ENCODE data around the gene PCSK5. TPM values are rescaled to one million over a fixed set of nuclear protein-coding genes. Genes with fewer than 3 reads are reported as not detected.
A peak's percentile ranks its signal among the peaks of the same experiment; 100 is the strongest.

PCSK5 gene
- total RNA-seq, 1 donor from 2014 or later = 30.7 TPM

- Mint-ChIP-seq H3K27me3 (no peaks in the 10 kb centered on the region), H3K27ac (no peak overlapping the region), H3K9me3 (no peaks in the 10 kb centered on the region), H3K4me1 (ENCODE audit: unreplicated experiment) (no peaks in the 10 kb centered on the region), H3K4me3 (no peak overlapping the region), H3K36me3 (peaks cover 35% of the 10 kb centered on the region)
- no peak for DNase-seq (ENCODE audit: extremely low spot score, unreplicated experiment)
- no peak for TF ChIP-seq CTCF (conservative IDR thresholded peaks at IDR 0.05)
Observed at GRCh38 chr9:76188905-76189304, 298.4 kb downstream of the PCSK5 start.

DNA sequence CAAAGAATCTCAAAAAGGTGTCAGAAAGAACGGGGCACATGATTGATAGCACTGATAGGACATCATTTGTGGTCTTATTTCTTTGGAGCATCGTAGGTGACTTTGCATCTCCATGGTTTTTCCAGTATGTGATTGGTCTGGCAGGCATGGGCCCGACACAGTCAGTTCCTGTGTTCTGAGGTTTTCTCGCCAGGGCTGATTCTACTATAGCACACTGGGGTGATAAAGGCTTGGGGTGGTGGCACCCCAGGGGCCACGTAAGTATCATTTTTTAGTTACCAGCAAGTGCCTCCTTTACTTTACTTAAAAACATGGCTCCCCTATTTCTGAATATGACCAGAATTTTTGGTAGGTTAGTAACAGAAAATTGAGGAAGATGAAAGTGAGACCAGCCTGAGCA, 301.0 kb downstream of the PCSK5 start:
- no peaks in the 10 kb centered on the region for H3K4me1 Mint-ChIP-seq (ENCODE audit: unreplicated experiment)
- no peaks in the 10 kb centered on the region for H3K9me3 Mint-ChIP-seq
- no peak overlapping the region for H3K27ac Mint-ChIP-seq
- TF ChIP-seq CTCF (conservative IDR thresholded peaks at IDR 0.05) = no peak
- DNase-seq (ENCODE audit: extremely low spot score, unreplicated experiment) = no peak
- H3K36me3 Mint-ChIP-seq = peaks cover 39% of the 10 kb centered on the region
- no peak overlapping the region for H3K4me3 Mint-ChIP-seq
- H3K27me3 Mint-ChIP-seq = no peaks in the 10 kb centered on the region

GRCh38 chr9:76192013-76192412, 301.5 kb downstream of the PCSK5 start:
- Mint-ChIP-seq H3K4me1 (ENCODE audit: unreplicated experiment) (no peaks in the 10 kb centered on the region), H3K36me3 (peaks cover 42% of the 10 kb centered on the region), H3K9me3 (no peaks in the 10 kb centered on the region), H3K27ac (no peak overlapping the region), H3K4me3 (no peak overlapping the region), H3K27me3 (no peaks in the 10 kb centered on the region)
- no peak for DNase-seq (ENCODE audit: extremely low spot score, unreplicated experiment)
- TF ChIP-seq CTCF (conservative IDR thresholded peaks at IDR 0.05) = no peak

DNA sequence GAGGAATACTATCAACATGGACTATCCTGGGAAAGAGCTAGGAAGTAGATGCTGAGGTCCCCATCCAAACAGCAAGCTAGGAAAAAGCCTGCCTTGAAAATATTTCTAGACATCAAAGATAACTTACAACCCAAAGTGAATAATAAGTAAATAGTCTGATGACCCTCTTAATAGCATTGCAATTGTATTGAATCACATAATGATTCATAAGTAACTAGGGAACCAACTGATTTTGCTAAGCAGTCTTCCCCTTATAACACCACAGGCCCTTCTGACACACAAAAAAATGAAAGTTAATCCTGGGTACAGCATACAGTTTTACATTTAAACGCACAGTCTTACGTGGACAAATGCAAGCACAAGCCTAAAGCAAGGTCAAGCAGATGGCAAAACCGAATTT, 304.4 kb downstream of the PCSK5 start:
- Mint-ChIP-seq H3K27me3 (no peaks in the 10 kb centered on the region), H3K27ac (peak overlapping the region; percentile 13), H3K4me3 (no peak overlapping the region), H3K36me3 (peaks cover 34% of the 10 kb centered on the region), H3K4me1 (ENCODE audit: unreplicated experiment) (no peaks in the 10 kb centered on the region), H3K9me3 (peaks cover under 1% of the 10 kb centered on the region)
- DNase-seq (ENCODE audit: extremely low spot score, unreplicated experiment) = no peak
- TF ChIP-seq CTCF (conservative IDR thresholded peaks at IDR 0.05) = no peak

GRCh38 chr9:76198336-76198735, 307.9 kb downstream of the PCSK5 start:
- no peak for DNase-seq (ENCODE audit: extremely low spot score, unreplicated experiment)
- no peak for TF ChIP-seq CTCF (conservative IDR thresholded peaks at IDR 0.05)
- H3K9me3 Mint-ChIP-seq = peaks cover 6% of the 10 kb centered on the region
- peaks cover 4% of the 10 kb centered on the region for H3K27me3 Mint-ChIP-seq
- H3K4me3 Mint-ChIP-seq = no peak overlapping the region
- peaks cover 12% of the 10 kb centered on the region for H3K4me1 Mint-ChIP-seq (ENCODE audit: unreplicated experiment)
- H3K27ac Mint-ChIP-seq = no peak overlapping the region
- peaks cover 19% of the 10 kb centered on the region for H3K36me3 Mint-ChIP-seq

DNA sequence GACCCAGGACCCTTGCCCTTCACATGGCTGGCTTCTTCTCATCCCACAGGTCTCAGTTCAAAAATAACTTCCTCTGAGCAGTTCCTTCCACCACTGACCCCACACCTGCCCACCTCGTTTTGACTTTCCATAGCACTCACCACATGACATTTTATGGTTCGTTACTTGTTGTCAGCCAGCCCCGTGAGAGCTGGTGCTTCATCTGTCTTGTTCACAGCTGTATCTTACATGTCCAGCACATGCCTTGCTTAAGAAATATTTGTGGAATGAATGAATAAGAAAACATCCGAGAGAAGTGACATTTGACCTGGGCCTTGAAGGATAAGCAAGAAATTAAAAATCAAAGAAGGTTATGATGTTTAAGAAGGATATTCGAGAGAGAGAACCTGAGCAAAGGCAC, 309.8 kb downstream of the PCSK5 start:
- no peak for TF ChIP-seq CTCF (conservative IDR thresholded peaks at IDR 0.05)
- H3K27ac Mint-ChIP-seq = peak overlapping the region; percentile 21
- H3K9me3 Mint-ChIP-seq = peaks cover 6% of the 10 kb centered on the region
- H3K4me3 Mint-ChIP-seq = no peak overlapping the region
- peaks cover 4% of the 10 kb centered on the region for H3K27me3 Mint-ChIP-seq
- H3K36me3 Mint-ChIP-seq = peaks cover 11% of the 10 kb centered on the region
- DNase-seq (ENCODE audit: extremely low spot score, unreplicated experiment) = no peak
- peaks cover 12% of the 10 kb centered on the region for H3K4me1 Mint-ChIP-seq (ENCODE audit: unreplicated experiment)
